GM12891 (cell line): ENCODE measurements around the gene FILIP1L.

Experiments used
- POLR2A ChIP-seq: IDR thresholded peaks from 2 replicates; pipeline ENCODE4 v1.6.1; 2011; ENCODE audit warnings: low read depth, low read length, control low read depth
- POLR2AphosphoS5 ChIP-seq: IDR thresholded peaks from 2 replicates; pipeline ENCODE4 v1.6.1; 2011; ENCODE audit warnings: low read depth, low read length, control low read depth
- SPI1 ChIP-seq: IDR thresholded peaks from 2 replicates; pipeline ENCODE4 v1.6.1; 2011; ENCODE audit warnings: low read depth, low read length, control low read depth
- TAF1 ChIP-seq: IDR thresholded peaks from 2 replicates; pipeline ENCODE4 v1.6.1; 2011; ENCODE audit warnings: low read depth, low read length, control low read depth

DNA sequence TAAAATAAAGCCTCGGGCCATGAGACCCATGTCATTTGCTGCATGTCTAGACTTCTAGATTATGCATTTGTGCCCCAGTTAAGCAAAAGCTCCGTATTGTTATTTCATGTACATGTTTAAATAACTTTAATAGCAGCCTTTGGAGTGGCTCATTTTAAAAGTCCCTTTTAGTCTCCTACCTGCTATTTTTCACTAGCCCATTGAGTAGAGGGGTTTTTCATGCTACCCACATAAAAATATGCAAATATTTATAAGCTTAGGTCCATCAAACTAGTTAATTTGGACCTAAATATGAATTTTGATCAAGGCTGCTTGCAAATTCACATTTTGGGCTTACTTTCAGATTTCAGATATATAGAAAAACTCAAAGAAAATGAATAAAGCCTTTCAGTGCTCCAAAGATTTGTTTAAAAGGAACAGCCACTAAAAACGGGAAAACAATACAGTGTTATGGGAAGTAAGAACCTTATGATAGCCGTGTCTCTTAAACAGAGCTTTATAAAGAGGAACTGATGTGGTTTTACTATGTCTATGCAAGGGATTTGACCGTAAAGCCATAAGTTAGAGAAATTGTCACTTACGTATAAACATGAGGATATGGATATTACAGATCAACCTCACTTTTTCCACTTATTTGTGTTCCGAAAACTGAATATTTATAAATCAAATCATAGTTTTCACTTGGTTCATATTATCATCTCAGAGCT, 30.0 kb downstream of the FILIP1L start:
- TF ChIP-seq POLR2AphosphoS5 (no peak), POLR2A (no peak), TAF1 (no peak), SPI1 (peak; percentile 76)
